Heart right ventricle (tissue), 16 donors: ENCODE data around the gene IGSF21. TPM values are rescaled to one million over a fixed set of nuclear protein-coding genes. Genes with fewer than 3 reads are reported as not detected.

Experiments
- ATAC-seq, 8 donors: fragments of 200-7000 bp; cut with Tn5 transposase; one replicate each; pipeline ENCODE4 v1.9.1; 2020; ENCODE audit warnings: mild to moderate bottlenecking in 8 of 8, moderate library complexity in 8 of 8, moderate number of reproducible peaks in 1 of 8
- DNase-seq, 2 donors: peaks; one replicate each; pipeline ENCODE4 v3.0.0-alpha.2; 2020
- H3K27ac ChIP-seq, 10 donors: fragments of 200-600 bp; sonication (generic) in 2 of 10; one replicate each; pipeline versions ENCODE4 v1.5.0 to v1.8.0; 2020 to 2022; ENCODE audit warnings: mild to moderate bottlenecking in 3 of 10
- H3K27me3 ChIP-seq, 7 donors: fragments of 200-600 bp; one replicate each; pipeline ENCODE4 v1.8.0; 2021 to 2022; ENCODE audit warnings: mild to moderate bottlenecking in 2 of 7
- H3K36me3 ChIP-seq, 9 donors: fragments of 200-600 bp; sonication (generic) in 1 of 9; one replicate each; pipeline versions ENCODE4 v1.5.0 to v1.8.0; 2020 to 2022; ENCODE audit warnings: mild to moderate bottlenecking in 2 of 9
- H3K4me1 ChIP-seq, 9 donors: fragments of 200-600 bp; sonication (generic) in 1 of 9; one replicate each; pipeline versions ENCODE4 v1.5.0 to v1.8.0; 2020 to 2022; ENCODE audit warnings: mild to moderate bottlenecking in 4 of 9
- H3K4me3 ChIP-seq, 10 donors: fragments of 200-600 bp; sonication (generic) in 2 of 10; one replicate each; pipeline versions ENCODE4 v1.5.0 to v1.8.0; 2020 to 2022; ENCODE audit warnings: mild to moderate bottlenecking in 7 of 10, moderate library complexity in 2 of 10
- H3K9me3 ChIP-seq, 11 donors: fragments of 200-600 bp in 10 of 11; sonication (generic) in 2 of 11; one replicate each; pipeline versions ENCODE4 v1.5.0 to v1.8.0; 2013 to 2022; ENCODE audit warnings: mild to moderate bottlenecking in 2 of 11, control low read depth in 1 of 11, moderate library complexity in 1 of 11
- CTCF ChIP-seq, 9 donors: fragments of 200-600 bp; sonication (generic) in 2 of 9; IDR thresholded peaks; one replicate each; pipeline versions ENCODE4 v1.5.0 to v1.8.0; 2021 to 2022; ENCODE audit warnings: antibody characterized with exemption in 9 of 9, mild to moderate bottlenecking in 5 of 9, moderate library complexity in 1 of 9
- WGBS, 2 donors: extraction: QIAGEN DNeasy Blood & Tissue Kit; methylation state at CpG; one replicate each; pipeline ENCODE4 v1.1.7; 2013; ENCODE audit warnings: inconsistent platforms in 1 of 2; 5-methylcytosine and 5-hydroxymethylcytosine counted together
- intact Hi-C, 10 donors: fragments of 100-400 bp; cut with DNase I; formaldehyde crosslinking; loops; one replicate each; pipeline versions ENCODE4 v1.11.1 to v1.14.2; 2022
- polyA plus RNA-seq, 2 donors: library from polyadenylated mRNA; stranded (reverse); fragments of 200-250 nt; gene quantifications; one replicate each; pipeline ENCODE4 v1.2.3, GENCODE V29; 2013
- total RNA-seq, 10 donors: library from RNA; stranded (reverse); fragmentation: NEBNext Ultra II Directional in 3 of 10; extraction: Animal tissue kit (Norgen Biotek cat#: 25700) in 3 of 10; gene quantifications; one replicate each; pipeline versions ENCODE4 v1.2.1 to v1.2.4, GENCODE V29; 2021 to 2023
- donor health status: Arrhythmogenic right ventricular cardiomyopathy.
- donor health status: ischemic (EF 13 %, LVEDD 7.1; RV severe dilation, severe dysfunction).
- donor health status: healthy with polysubstance abuse.
- donor health status: DM: no; HTN: yes; CAD: no.
- donor health status: DM: no; HTN: no; CAD: no.
- donor health status: ischemic (EF 25% LVEDD 6.9; RV normal size, moderate dysfunction).
- donor health status: ischemic (EF 25% LVEDD 5.7; RV mildly dilated, moderate dysfunction).
- donor health status: healthy.
- donor health status: DM: yes; HTN: yes; CAD: no.
- donor health status: Ischemic cardiomyopathy.
- donor health status: ischemic (EF 35%, LVEDD 5.7; RV mildly dilated, moderate dysfunction).
- donor health status: nonischemic (EF 11% LVEDD 7.7; RV severe dilation, severe dysfunction).
- donor health status: DM: yes; HTN: yes; CAD: no.
- donor health status: PGD.
- donor health status: ischemic (EF 29% LVEDD 5.4; RV normal size, mild dysfunction).
- donor health status: nonischemic (EF 23%, LVEDD 6.1; RV moderate dilation, normal function).

Gene IGSF21
- total and polyA plus RNA-seq, 12 donors, result 0.13 to 1.6 (median 0.51) TPM; not detected in 1

GRCh38 chr1:18353992-18354391, 246.4 kb downstream of the IGSF21 start:
- Histone ChIP-seq H3K27me3 (peaks cover 0 to 83% (median 32%) of the 10 kb centered on the region in 7 donors), H3K9me3 (no peaks in the 10 kb centered on the region), H3K27ac (no peak overlapping the region), H3K4me1 (no peaks in the 10 kb centered on the region), H3K36me3 (no peaks in the 10 kb centered on the region), H3K4me3 (no peak overlapping the region)
- DNase-seq (no peak), ATAC-seq (no peak)
- no peak for TF ChIP-seq CTCF (IDR thresholded peaks at IDR 0.05)
- 63 to 72% methylated on average over 2 of the region's 2 CpGs for WGBS, 2 donors
- intact Hi-C loops, result no loop called here

GRCh38 chr1:18354612-18355011, 247.0 kb downstream of the IGSF21 start:
- Histone ChIP-seq H3K9me3 (no peaks in the 10 kb centered on the region), H3K27ac (no peak overlapping the region), H3K27me3 (peaks cover 0 to 79% (median 32%) of the 10 kb centered on the region in 7 donors), H3K4me3 (no peak overlapping the region), H3K4me1 (no peaks in the 10 kb centered on the region), H3K36me3 (no peaks in the 10 kb centered on the region)
- DNase-seq (no peak), ATAC-seq (no peak)
- TF ChIP-seq CTCF (IDR thresholded peaks at IDR 0.05), result no peak
- WGBS, 2 donors, result 22 to 24% methylated on average over 3 of the region's 3 CpGs
- intact Hi-C loops, result no loop called here

- intact Hi-C loops, result no loop called here
- Histone ChIP-seq H3K4me3 (no peak overlapping the region), H3K27me3 (peaks cover 0 to 78% (median 45%) of the 10 kb centered on the region in 7 donors), H3K27ac (no peak overlapping the region), H3K9me3 (no peaks in the 10 kb centered on the region), H3K4me1 (no peaks in the 10 kb centered on the region), H3K36me3 (no peaks in the 10 kb centered on the region)
- ATAC-seq, result no peak
- 53 to 60% methylated on average over 9 of the region's 9 CpGs for WGBS, 2 donors
- no peak for DNase-seq
- no peak for TF ChIP-seq CTCF (IDR thresholded peaks at IDR 0.05)
Measured at GRCh38 chr1:18357622-18358230, 250.1 kb downstream of the IGSF21 start.

GRCh38 chr1:18358600-18358999, 251.0 kb downstream of the IGSF21 start:
- no peaks in the 10 kb centered on the region for H3K36me3 ChIP-seq
- DNase-seq (no peak), ATAC-seq (no peak)
- H3K27me3 ChIP-seq, result peaks cover 0 to 75% (median 45%) of the 10 kb centered on the region in 7 donors
- no peak overlapping the region for H3K4me3 ChIP-seq
- TF ChIP-seq CTCF (IDR thresholded peaks at IDR 0.05), result no peak
- no peak overlapping the region for H3K27ac ChIP-seq
- intact Hi-C loops, result no loop called here
- H3K9me3 ChIP-seq, result no peaks in the 10 kb centered on the region
- WGBS, 2 donors, result 23 to 60% methylated on average over 1 of the region's 1 CpG
- no peaks in the 10 kb centered on the region for H3K4me1 ChIP-seq
